NB4 (cell line): ENCODE data around the gene ATG16L1.

Source experiments
- DNase-seq: peaks from one replicate; pipeline ENCODE4 v3.0.0; 2010; ENCODE audit warnings: low read depth
- H3K4me3 ChIP-seq: one replicate; pipeline ENCODE4 v1.5.1; 2011; ENCODE audit warnings: mild to moderate bottlenecking, low read depth, low read length, moderate library complexity
- MYC ChIP-seq: IDR thresholded peaks from 2 replicates; pipeline ENCODE4 v1.6.1; 2011; ENCODE audit warnings: low read depth, low read length
- POLR2A ChIP-seq: IDR thresholded peaks from 2 replicates; pipeline ENCODE4 v1.6.1; 2011; ENCODE audit warnings: mild to moderate bottlenecking; ENCODE audit not compliant: insufficient read length; ENCODE audit errors: extremely low read depth
- TF ChIP-seq, protein P1 (sequence below): IDR thresholded peaks from 2 replicates; pipeline ENCODE4 v1.6.1; 2011; ENCODE audit warnings: low read depth, low read length
- TF ChIP-seq, protein P2 (sequence below): IDR thresholded peaks from one replicate; pipeline ENCODE4 v1.5.1; 2012; ENCODE audit warnings: low read depth, low read length

Gene ATG16L1

GRCh38 chr2:233261819-233262555 is 10.5 kb downstream of the ATG16L1 start:
- no peak overlapping the region for H3K4me3 ChIP-seq
- no peak for DNase-seq
- TF ChIP-seq MYC, result no peak
- TF ChIP-seq, protein P1, sequence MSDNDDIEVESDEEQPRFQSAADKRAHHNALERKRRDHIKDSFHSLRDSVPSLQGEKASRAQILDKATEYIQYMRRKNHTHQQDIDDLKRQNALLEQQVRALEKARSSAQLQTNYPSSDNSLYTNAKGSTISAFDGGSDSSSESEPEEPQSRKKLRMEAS, result no peak

DNA sequence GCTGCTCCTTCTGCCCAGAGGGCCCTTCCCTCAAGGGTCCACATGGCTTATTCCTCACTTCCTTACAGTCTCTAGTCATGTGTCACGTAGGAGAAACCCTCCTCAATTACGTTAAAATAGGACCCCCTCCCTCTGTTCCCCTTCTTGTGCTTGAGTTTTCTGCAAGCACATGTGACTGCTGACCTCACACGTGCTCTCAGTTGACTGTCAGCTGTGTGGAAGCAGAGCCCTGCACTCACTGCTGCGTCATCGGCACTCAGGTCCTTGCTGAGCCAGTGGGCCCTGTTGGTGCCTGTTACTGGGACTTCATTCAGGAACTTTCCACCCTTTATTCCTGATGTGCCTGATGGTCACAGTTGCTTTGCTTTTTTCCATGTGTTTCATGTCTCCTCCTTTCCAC is 11.1 kb downstream of the ATG16L1 start:
- H3K4me3 ChIP-seq, result no peak overlapping the region
- TF ChIP-seq MYC, result no peak
- TF ChIP-seq, protein P2, sequence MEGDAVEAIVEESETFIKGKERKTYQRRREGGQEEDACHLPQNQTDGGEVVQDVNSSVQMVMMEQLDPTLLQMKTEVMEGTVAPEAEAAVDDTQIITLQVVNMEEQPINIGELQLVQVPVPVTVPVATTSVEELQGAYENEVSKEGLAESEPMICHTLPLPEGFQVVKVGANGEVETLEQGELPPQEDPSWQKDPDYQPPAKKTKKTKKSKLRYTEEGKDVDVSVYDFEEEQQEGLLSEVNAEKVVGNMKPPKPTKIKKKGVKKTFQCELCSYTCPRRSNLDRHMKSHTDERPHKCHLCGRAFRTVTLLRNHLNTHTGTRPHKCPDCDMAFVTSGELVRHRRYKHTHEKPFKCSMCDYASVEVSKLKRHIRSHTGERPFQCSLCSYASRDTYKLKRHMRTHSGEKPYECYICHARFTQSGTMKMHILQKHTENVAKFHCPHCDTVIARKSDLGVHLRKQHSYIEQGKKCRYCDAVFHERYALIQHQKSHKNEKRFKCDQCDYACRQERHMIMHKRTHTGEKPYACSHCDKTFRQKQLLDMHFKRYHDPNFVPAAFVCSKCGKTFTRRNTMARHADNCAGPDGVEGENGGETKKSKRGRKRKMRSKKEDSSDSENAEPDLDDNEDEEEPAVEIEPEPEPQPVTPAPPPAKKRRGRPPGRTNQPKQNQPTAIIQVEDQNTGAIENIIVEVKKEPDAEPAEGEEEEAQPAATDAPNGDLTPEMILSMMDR, result no peak
- TF ChIP-seq POLR2A, result no peak
- TF ChIP-seq, protein P1, result no peak
- DNase-seq, result no peak

- no peak for DNase-seq
- TF ChIP-seq MYC (no peak), POLR2A (no peak)
- TF ChIP-seq, protein P2, result no peak
- TF ChIP-seq, protein P1, result no peak
- no peak overlapping the region for H3K4me3 ChIP-seq
Observed at GRCh38 chr2:233263045-233263570, 11.6 kb downstream of the ATG16L1 start.

- TF ChIP-seq POLR2A (no peak), MYC (no peak)
- TF ChIP-seq, protein P2, result no peak
- TF ChIP-seq, protein P1, result no peak
- no peak overlapping the region for H3K4me3 ChIP-seq
- DNase-seq, result no peak
Observed at GRCh38 chr2:233264667-233265066, 13.2 kb downstream of the ATG16L1 start.

- no peak for DNase-seq
- TF ChIP-seq MYC, result no peak
- no peak for TF ChIP-seq POLR2A
- TF ChIP-seq, protein P2, result no peak
- no peak overlapping the region for H3K4me3 ChIP-seq
Observed at GRCh38 chr2:233265899-233266431, 14.5 kb downstream of the ATG16L1 start.

DNA sequence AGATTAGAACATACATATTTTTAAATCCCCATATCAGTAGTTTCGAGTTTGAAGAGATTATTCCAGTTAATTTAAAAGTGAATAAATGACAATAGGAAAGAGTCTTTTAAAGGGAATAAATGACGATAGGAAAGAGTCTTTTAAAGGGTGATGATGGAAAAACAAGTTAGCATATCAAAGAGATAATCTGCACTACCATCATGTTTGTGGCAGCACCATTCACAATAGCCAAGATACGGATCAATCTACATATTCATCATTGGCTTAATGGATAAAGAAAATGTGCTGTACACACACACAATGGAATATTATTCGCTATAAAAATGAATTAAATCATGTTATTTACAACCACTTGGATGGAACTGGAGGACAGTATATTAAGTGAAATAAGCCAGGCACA is 15.0 kb downstream of the ATG16L1 start:
- TF ChIP-seq, protein P2, result no peak
- TF ChIP-seq, protein P1, result no peak
- TF ChIP-seq POLR2A (no peak), MYC (no peak)
- DNase-seq, result no peak
- no peak overlapping the region for H3K4me3 ChIP-seq
